DMS 273 treated with DMSO at 0.1 percent for 48 hours (cell line): ENCODE results near the gene CYB561D1.

ENCODE experiments used
- DNase-seq: peaks from one replicate; lab custom pipeline; 2025; lab: John Stamatoyannopoulos, UW

Gene CYB561D1

GRCh38 chr1:109530457-109531087 is 36.7 kb downstream of the CYB561D1 start:
- peak; percentile 92 for DNase-seq

GRCh38 chr1:109531380-109531779 is 37.5 kb downstream of the CYB561D1 start:
- no peak for DNase-seq

GRCh38 chr1:109531826-109532364 is 38.0 kb downstream of the CYB561D1 start:
- no peak for DNase-seq

- DNase-seq: peak; percentile 67
Measured at GRCh38 chr1:109532365-109533136, 38.7 kb downstream of the CYB561D1 start.

GRCh38 chr1:109534307-109534858 is 40.5 kb downstream of the CYB561D1 start:
- no peak for DNase-seq

GRCh38 chr1:109535481-109535880 is 41.6 kb downstream of the CYB561D1 start:
- DNase-seq: no peak

GRCh38 chr1:109535971-109536491 is 42.1 kb downstream of the CYB561D1 start:
- peak; percentile 67 for DNase-seq

- DNase-seq: no peak
Measured at GRCh38 chr1:109537450-109538178, 43.7 kb downstream of the CYB561D1 start.

GRCh38 chr1:109538827-109539555 is 45.1 kb downstream of the CYB561D1 start:
- DNase-seq: no peak

GRCh38 chr1:109539676-109540075 is 45.8 kb downstream of the CYB561D1 start, which contains the start of gene GPR61:
TSS of gene GPR61 (plus strand) at chr1:109539872. CDS start at chr1:109543023, 3,151 bp downstream.
- DNase-seq: no peak

GRCh38 chr1:109541102-109541501 is 47.2 kb downstream of the CYB561D1 start:
- no peak for DNase-seq

GRCh38 chr1:109542657-109543056 is 48.8 kb downstream of the CYB561D1 start:
- no peak for DNase-seq

- DNase-seq: no peak
Measured at GRCh38 chr1:109543283-109543987, 49.5 kb downstream of the CYB561D1 start.

- no peak for DNase-seq
Measured at GRCh38 chr1:109543988-109544735, 50.3 kb downstream of the CYB561D1 start.

- peak; percentile 68 for DNase-seq
Measured at GRCh38 chr1:109546311-109547109, 52.6 kb downstream of the CYB561D1 start.

- no peak for DNase-seq
Measured at GRCh38 chr1:109547463-109548320, 53.8 kb downstream of the CYB561D1 start.

GRCh38 chr1:109548321-109549267 is 54.7 kb downstream of the CYB561D1 start, which contains the start of gene GNAI3:
TSS of gene GNAI3 (plus strand) at chr1:109548615. CDS start at chr1:109548721, 106 bp downstream.
- peak; percentile 89 for DNase-seq
